ENCODE results near the gene DDIT4.

GRCh38 chr10:72315054-72315453 lies 41.3 kb downstream of the DDIT4 start:
- TF ChIP-seq, protein P1, sequence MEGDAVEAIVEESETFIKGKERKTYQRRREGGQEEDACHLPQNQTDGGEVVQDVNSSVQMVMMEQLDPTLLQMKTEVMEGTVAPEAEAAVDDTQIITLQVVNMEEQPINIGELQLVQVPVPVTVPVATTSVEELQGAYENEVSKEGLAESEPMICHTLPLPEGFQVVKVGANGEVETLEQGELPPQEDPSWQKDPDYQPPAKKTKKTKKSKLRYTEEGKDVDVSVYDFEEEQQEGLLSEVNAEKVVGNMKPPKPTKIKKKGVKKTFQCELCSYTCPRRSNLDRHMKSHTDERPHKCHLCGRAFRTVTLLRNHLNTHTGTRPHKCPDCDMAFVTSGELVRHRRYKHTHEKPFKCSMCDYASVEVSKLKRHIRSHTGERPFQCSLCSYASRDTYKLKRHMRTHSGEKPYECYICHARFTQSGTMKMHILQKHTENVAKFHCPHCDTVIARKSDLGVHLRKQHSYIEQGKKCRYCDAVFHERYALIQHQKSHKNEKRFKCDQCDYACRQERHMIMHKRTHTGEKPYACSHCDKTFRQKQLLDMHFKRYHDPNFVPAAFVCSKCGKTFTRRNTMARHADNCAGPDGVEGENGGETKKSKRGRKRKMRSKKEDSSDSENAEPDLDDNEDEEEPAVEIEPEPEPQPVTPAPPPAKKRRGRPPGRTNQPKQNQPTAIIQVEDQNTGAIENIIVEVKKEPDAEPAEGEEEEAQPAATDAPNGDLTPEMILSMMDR (IDR thresholded peaks at IDR 0.05), result no peak
- no peak for TF ChIP-seq POLR2A (IDR thresholded peaks at IDR 0.05)

Data from adrenal gland (tissue), 5 donors.